ENCODE measurements around the gene FNDC3B. TPM values are rescaled to one million over a fixed set of nuclear protein-coding genes. Genes with fewer than 3 reads are reported as not detected.
A peak's percentile ranks its signal among the peaks of the same experiment; 100 is the strongest.

The FNDC3B gene
- total and polyA plus RNA-seq, 2 donors from 2014 or later: 11.8 to 185 TPM

DNA sequence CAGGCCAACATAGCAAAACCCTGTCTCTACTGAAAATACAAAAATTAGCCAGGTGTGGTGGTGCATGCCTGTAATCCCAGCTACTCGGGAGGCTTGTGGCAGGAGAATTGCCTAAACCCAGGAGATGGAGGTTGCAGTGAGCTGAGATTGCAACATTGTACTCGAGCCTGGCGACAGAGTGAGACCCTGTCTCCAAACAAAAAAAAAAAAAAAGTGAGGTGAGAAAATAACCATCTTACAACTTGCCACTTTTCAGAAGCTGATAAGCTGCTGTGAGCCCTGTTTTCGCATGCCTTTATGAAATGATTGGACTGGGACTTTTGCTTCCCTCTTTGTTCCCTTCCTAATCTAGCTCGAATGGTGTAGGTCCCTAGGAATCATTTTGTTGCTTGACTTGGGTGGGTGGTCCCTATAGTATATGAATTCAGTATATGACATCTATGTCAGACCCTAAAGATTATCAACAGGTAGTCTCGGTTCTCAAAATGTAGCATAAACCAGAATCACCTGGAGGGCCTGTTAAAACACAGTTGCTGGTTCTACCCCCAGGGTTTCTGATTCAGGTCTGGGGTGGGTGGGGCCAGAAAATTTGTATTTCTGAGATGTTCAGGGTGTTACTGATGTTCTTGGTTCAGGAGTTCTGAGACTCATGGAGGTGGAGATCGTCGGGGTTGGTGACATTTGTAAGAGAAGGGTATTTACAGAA is 107.9 kb downstream of the FNDC3B start:
- TF ChIP-seq, protein P1, sequence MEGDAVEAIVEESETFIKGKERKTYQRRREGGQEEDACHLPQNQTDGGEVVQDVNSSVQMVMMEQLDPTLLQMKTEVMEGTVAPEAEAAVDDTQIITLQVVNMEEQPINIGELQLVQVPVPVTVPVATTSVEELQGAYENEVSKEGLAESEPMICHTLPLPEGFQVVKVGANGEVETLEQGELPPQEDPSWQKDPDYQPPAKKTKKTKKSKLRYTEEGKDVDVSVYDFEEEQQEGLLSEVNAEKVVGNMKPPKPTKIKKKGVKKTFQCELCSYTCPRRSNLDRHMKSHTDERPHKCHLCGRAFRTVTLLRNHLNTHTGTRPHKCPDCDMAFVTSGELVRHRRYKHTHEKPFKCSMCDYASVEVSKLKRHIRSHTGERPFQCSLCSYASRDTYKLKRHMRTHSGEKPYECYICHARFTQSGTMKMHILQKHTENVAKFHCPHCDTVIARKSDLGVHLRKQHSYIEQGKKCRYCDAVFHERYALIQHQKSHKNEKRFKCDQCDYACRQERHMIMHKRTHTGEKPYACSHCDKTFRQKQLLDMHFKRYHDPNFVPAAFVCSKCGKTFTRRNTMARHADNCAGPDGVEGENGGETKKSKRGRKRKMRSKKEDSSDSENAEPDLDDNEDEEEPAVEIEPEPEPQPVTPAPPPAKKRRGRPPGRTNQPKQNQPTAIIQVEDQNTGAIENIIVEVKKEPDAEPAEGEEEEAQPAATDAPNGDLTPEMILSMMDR (IDR thresholded peaks at IDR 0.05; ENCODE audit: borderline replicate concordance, extremely low read depth, insufficient read depth): no peak
- FAIRE-seq: no peak
- Histone ChIP-seq H3K9ac (ENCODE audit: low read length in 3 of 3) (no peak overlapping the region), H3K27ac (ENCODE audit: low read depth in 2 of 2, low read length in 2 of 2) (no peak overlapping the region), H3K36me3 (ENCODE audit: control insufficient read depth in 2 of 3, insufficient read depth in 3 of 3, low read length in 3 of 3) (no peaks in the 10 kb centered on the region), H3K27me3 (ENCODE audit: control insufficient read depth, insufficient read depth, low read length) (no peaks in the 10 kb centered on the region), H3K9me3 (ENCODE audit: control insufficient read depth in 2 of 3, insufficient read depth in 1 of 3, low read length in 3 of 3) (no peaks in the 10 kb centered on the region), H3K4me1 (ENCODE audit: control insufficient read depth in 2 of 3, insufficient read depth in 2 of 3, low read depth in 1 of 3, low read length in 3 of 3) (peaks cover 0 to 6% (median 1%) of the 10 kb centered on the region in 3 donors), H3K4me3 (ENCODE audit: low read length in 3 of 3) (no peak overlapping the region)
- no peak for DNase-seq
- intact Hi-C loops (cut with DNase I): no loop called here

DNA sequence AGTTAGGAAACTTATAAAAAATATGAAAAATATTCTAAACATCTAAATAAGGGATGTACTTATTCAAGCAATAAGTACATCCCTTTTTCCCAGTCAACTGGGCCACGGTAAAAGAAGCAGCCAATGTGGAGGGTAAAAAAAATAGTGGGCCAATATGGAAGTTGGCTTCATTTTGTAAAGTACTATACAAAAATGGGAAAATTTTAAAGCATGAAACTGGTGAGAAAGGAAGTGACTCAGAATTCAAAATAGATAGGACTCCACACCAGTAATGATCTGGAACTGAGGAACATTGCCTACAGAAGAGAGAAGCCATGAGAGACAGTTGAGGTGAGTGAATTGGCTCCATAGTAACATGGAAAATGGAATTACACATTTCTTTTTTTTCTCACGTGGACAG is 108.9 kb downstream of the FNDC3B start:
- TF ChIP-seq, protein P1 (IDR thresholded peaks at IDR 0.05; ENCODE audit: borderline replicate concordance, extremely low read depth, insufficient read depth): no peak
- no peak for DNase-seq
- H3K9ac ChIP-seq (ENCODE audit: low read length in 3 of 3): no peak overlapping the region
- intact Hi-C loops (cut with DNase I): no loop called here
- no peaks in the 10 kb centered on the region for H3K36me3 ChIP-seq (ENCODE audit: control insufficient read depth in 2 of 3, insufficient read depth in 3 of 3, low read length in 3 of 3)
- H3K27me3 ChIP-seq (ENCODE audit: control insufficient read depth, insufficient read depth, low read length): no peaks in the 10 kb centered on the region
- H3K4me1 ChIP-seq (ENCODE audit: control insufficient read depth in 2 of 3, insufficient read depth in 2 of 3, low read depth in 1 of 3, low read length in 3 of 3): peaks cover 3 to 9% (median 8%) of the 10 kb centered on the region in 3 donors
- no peaks in the 10 kb centered on the region for H3K9me3 ChIP-seq (ENCODE audit: control insufficient read depth in 2 of 3, insufficient read depth in 1 of 3, low read length in 3 of 3)
- H3K4me3 ChIP-seq (ENCODE audit: low read length in 3 of 3): no peak overlapping the region
- FAIRE-seq: no peak
- H3K27ac ChIP-seq (ENCODE audit: low read depth in 2 of 2, low read length in 2 of 2): no peak overlapping the region

DNA sequence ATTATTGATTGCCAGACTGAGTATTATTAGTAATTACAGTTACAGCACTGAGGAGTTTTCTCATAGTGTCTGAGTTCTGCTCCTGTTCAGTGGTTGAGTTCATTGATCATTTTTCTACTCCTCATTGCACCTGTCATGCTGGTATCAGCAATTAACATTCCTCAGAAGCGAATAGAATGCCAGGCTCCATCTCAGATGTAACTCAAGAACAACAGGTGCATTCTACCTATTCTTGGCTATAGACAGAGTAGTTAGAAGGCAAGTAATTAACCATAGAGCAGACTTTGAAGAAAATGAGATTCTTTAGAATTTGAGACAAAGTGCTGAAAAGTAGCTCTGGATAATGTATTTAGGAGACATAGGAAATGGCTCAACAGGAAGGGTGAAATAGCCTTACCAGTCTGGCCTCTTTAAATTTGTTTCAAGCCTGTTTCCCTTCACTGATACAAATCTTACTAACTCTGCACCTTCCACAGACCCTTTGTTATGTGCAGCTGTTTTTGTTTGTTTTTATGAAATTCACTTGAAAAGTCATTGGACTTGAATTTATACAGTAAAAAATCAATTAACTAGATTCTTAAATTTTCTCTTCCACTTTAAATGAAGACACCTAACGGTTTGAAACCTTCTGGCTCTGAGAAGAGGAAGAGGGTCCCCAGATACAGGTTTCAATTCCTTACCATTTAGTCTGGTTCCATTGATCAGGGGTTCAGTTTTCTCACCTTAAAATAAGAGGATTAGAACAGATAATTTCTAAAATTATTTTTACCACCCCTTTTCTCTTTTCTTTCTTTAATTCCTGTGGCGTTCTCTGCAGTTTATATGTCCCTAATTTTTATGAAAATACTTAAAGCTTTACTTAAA is 109.6 kb downstream of the FNDC3B start:
- peak in 1 of 5 donors; percentile 23 for DNase-seq

More for the DNA sequence above, 109.6 kb downstream of the FNDC3B start:
- H3K9ac ChIP-seq (ENCODE audit: low read length in 3 of 3): no peak overlapping the region
- peaks cover 3 to 15% (median 14%) of the 10 kb centered on the region in 3 donors for H3K4me1 ChIP-seq (ENCODE audit: control insufficient read depth in 2 of 3, insufficient read depth in 2 of 3, low read depth in 1 of 3, low read length in 3 of 3)
- H3K9me3 ChIP-seq (ENCODE audit: control insufficient read depth in 2 of 3, insufficient read depth in 1 of 3, low read length in 3 of 3): no peaks in the 10 kb centered on the region
- H3K4me3 ChIP-seq (ENCODE audit: low read length in 3 of 3): no peak overlapping the region
- H3K36me3 ChIP-seq (ENCODE audit: control insufficient read depth in 2 of 3, insufficient read depth in 3 of 3, low read length in 3 of 3): no peaks in the 10 kb centered on the region
- no peak overlapping the region for H3K27ac ChIP-seq (ENCODE audit: low read depth in 2 of 2, low read length in 2 of 2)
- TF ChIP-seq, protein P1 (IDR thresholded peaks at IDR 0.05; ENCODE audit: borderline replicate concordance, extremely low read depth, insufficient read depth): no peak
- no peaks in the 10 kb centered on the region for H3K27me3 ChIP-seq (ENCODE audit: control insufficient read depth, insufficient read depth, low read length)
- FAIRE-seq: no peak
- intact Hi-C loops (cut with DNase I): no loop called here
